HTERT RPE-1 (cell line): ENCODE results near the gene MLN.

Experiments used
- in situ Hi-C: fragments of 300-500 bp; cut with MboI; formaldehyde crosslinking; loops from 4 replicates; pipeline ENCODE4 v1.14.3; 2020; ENCODE audit warnings: low sequenced_read_pairs

MLN gene

DNA sequence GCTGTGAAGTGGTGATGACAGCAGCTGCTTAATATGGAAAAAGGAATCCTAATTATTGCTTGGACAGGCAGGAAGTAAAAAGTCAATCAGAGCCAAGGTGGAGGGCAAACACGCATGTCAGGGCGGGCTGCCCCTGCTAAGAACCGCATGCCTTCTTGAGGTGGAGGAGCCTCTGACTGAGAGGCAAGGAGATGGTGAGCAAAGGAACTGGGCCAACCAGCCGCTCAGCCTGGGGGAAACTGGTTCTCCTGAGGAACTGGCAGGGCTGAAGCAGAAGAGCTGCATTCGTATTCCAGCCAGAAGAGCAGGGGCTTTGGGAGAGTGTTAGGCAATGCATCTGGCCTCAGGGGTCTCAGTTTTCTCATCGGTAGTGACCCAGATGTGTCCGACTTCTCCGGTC is 13.1 kb upstream of the MLN start:
- in situ Hi-C loops: no loop called here

DNA sequence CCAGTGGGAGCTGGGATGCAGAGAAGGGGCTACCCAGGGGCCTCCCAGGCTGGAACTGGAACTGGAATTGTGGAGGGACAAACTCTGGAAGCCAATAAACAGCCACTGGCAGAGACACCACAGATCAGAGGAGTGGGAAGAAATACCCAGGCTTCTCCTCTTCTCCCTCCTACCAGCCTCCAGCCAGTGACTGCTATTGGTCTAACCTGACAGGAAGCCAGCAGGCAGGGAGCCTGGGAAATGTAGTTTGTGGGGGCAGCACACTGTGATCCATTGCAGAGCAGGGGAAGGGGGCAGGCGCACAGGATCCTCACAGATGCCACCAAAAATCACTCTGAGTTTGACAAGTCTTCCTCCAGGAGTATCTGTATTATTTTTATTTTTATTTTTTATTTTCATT is 12.1 kb upstream of the MLN start:
- in situ Hi-C loops: no loop called here

DNA sequence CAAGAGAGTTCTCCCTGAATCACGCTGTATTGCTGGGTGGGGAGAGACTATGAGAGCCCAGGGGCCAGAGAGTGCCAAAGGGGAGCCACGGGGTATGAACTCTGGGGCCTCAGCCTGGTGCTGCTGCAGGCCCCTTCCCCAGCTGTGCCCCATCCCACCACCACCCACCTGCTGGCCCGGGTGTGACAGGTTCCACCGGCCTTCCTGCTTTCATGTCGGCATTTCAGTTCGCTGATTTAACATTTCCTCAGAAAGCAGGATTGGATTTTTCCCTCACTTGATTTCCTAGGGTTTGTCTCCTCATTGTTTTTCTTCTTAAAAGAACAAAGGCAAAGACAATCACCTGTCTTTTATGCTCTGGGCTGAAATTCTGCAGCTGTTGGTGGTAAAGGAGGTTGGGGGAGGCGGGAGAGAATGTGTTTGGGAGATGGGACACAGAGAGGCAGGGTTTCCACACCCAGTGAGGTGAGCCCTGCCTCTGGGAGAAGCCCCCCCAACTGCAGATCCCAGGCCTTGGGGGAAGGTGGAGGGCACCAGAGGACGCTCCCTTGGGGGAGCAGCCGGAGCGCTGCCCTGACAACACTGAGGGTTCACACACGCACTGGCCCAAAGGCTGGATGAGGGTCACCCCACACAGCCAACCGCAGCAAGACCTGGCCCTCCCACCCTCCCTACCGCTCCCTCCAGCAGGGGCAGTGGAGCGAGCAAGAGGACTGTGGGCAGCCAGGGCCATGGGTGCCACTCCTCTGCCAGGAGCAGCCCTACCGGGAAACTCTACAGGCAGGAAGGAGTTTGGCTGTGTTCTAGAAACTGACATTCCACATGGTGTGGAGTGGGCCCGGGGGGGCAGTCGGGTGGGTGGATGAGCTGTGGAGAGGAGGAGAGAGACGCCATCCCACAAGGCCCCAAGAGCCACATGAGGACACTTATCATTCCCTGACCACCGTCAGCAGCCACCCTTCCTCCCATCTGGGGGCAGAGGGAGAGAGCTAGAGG is 10.5 kb upstream of the MLN start:
- in situ Hi-C loops: no loop called here

DNA sequence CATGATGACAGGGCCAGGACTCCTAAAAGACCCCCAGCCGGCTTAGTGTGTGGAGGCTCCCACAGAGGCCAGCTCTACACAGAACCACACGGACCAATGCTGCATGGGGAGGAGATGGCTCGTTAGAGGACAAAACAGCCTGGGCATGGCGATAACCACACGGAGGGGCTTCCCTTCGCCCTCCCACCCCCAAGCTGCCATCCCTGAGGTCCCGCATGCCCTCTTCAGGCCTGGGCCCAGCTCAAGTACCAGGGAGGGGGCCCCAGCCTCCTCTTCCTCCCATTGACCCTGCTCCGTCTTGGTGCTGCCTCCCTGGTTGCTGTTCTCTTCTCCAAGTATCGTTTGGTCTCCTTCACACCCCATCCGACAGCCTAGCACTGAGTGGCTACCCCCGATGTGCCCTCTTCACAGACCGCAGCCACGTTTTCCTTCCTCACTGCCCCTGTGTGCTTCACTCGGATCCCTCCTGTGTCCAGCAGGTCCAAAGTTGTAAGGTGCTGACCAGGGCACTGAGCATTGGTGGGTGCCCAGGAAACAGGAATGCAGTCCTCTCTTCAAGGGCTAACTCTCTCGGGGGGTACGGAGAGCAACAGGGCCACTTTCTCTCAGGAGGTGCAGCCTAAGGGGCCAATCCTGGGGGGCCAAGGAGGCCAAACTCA is 9.6 kb upstream of the MLN start:
- in situ Hi-C loops: no loop called here

DNA sequence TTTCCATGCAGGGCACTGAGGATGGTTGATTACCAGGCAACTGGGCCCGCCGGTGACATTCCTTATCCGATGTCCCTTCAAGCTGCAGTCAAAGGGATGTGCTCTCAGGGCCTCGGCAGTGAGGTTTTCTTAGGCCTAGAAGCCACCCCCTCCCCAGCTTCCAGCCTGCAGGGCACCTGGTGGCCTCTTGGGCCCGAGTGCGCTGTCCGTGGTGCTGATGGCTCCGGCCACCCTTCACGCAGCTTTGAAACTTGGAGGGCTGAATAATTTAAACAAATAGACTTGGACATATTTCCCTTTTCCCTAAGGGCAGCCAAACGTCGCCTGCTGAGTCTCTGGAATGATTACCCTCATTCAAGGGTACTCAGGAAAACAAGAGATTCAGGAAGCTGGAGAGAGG is 8.9 kb upstream of the MLN start:
- in situ Hi-C loops: no loop called here

DNA sequence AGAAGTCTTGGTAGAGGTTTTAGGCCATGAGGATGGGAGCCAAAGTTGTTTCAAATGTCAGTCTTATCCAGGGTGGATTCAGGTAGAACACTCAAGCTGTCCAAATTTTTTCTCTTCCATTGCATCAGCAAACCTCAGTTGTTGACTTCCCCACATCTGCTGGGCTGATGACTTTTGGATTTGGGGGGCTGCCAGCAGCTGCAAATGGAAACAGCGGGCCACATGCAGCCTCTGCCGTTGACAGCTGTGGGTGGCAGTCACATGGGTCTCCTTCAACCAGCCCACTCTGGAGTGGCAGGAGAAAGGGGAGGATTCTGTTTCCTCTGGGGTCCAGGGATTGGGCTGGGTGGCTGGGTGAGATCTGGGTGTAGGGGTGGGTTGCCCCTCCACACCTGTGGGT is 5.8 kb upstream of the MLN start:
- in situ Hi-C loops: no loop called here

DNA sequence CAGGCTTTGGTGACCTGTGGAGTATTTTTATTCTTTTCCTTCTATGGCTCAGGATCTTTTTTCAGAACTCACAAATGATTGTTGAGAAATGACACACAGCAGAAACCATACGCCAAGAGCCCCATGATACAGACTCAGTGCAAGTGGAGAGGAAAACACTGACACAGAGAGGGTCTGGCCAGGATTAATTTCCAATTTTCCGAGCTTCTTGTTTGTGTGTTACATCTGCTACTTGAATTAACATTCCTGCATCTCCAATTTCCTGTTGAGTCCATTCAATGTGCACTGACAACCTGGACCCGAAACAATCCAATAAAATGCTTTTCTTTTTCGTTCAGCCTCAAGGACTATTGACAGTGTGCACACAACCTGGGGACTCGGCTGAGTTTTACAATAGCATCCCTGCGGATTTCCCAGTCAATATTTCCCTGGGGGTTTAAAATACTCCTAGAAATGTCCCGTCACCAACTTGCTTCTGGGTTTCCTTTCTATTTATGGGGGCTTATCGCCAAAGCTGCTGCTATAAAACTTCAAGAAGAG is 4.9 kb upstream of the MLN start:
- in situ Hi-C loops: no loop called here

DNA sequence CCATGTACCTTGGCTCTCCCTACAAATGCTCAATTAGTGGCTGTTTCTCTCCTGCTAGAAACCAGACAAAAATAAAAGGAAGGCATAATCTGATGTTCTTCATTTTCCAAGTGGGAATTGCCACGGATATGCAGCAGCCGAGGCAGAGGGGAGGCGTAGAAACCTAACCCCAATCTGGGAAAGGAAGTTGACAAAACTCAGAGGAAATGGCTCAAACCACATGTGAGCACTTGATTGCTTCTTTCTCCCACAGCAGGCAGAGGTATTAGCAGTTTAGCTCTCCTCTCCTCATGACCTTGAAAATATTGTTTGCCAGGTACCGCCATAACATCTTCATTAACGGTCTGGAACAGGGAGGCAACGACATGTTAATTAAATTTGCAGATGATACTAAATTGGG is 3.8 kb upstream of the MLN start:
- in situ Hi-C loops: no loop called here

DNA sequence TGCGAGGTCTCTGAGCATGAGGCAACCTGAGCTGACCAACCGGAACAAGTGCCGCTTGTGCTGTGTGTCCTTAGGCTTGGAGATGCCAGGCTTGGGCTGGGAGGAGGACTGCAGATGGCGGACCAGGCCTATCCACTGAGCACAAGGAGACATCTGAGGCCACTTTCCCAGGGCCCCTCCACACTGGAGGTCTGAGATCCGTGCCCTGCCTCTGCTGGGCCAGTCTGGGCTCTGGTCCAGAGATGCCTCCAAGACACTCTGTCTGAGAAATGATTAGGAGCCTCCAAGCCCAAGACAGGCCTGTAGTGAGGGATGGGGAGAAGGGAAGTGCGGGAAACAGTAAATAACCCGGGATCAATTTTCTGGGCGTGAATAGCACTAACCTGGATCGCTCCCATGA is 3.0 kb upstream of the MLN start:
- in situ Hi-C loops: no loop called here

DNA sequence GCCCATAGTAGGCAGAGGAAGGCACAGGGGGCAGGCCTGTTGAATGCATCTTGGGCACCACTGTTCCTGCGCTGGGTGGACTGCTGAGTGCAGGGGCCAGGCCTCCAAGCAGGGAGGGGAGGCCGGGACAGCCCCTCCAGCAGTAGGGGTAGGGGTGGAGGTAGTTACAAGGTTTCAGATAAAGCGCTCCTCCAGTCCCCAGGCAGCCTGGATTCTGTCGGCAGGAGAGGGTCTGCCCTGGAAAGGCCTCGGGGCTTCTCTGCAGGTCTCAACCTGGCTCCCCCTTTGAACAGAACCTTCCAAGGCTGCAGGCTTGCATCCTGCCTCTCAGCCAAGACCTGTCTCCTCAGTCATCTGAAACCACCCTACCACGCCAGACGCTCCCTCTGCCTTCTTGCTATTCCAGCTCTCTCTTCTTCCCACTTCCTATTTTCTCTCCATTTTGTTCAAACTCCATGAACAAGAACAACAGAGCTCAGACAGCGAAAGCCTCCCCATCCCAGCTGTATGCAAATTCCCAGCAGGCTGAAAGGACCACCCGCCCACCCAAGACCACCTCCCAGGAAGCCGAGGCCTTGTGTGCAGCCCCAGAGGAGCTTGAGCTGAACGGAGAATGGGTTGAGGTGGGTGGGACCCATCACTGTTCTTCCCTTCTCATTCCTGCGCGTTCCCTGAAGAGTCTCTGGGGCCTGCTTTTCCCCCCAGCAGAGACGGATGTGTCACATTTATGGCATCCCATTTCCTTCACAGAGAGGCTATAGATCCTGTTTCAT is 1.4 kb downstream of the MLN start:
- in situ Hi-C loops: no loop called here

DNA sequence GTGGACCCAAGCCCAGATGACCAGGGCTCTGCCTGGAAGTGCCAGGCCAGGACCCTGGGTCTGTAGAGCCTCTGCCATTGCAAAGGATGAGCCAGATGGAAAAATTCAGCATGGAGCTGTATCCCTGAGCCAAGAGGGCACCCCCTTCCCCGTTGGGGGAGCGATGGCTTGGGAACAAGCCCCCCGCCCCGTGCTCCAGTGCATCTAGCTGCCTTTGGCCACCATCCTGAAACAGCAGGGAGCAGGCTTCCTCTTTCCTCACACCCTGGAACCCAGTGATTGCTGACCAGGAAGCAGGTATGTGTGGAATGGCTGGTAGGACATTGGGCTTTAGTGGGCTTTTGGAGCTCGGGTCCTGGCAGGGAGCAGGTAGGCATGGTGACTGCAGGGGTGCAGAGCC is 2.2 kb downstream of the MLN start:
- in situ Hi-C loops: no loop called here

DNA sequence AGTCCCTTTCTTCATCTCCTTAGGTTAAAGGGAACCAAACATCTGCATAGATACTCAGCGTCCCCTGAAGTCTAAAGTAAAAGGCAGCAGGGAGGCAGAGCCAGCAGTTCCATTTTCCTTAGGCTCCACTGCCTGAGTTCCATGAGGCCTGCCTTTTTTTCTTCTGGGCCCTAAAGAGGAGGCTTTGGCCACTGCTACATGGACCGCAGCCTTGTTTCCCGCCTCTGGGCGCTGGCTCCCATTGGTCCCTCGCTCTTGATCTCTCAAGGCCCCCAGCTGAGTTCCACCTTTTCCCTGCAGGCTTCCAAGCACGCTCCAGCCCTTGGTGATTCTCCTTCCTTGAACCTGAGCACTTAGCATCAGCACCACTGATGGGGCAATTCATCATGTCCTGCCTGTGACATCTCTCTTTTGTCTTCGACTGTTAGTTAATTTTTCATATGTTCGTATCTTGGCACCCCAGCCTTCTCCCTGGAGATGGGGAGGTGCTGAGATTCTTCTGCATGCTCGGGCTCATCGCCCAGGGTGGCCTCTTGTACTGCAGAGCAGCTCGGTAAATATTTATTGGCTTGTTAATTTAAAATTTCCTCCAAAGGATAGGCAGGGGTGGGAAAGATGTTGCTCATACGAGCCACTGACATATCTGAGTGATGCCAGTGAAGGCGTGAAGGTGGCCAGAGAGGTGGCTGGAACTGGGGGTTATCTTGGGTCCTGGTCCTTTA is 3.4 kb downstream of the MLN start:
- in situ Hi-C loops: no loop called here

DNA sequence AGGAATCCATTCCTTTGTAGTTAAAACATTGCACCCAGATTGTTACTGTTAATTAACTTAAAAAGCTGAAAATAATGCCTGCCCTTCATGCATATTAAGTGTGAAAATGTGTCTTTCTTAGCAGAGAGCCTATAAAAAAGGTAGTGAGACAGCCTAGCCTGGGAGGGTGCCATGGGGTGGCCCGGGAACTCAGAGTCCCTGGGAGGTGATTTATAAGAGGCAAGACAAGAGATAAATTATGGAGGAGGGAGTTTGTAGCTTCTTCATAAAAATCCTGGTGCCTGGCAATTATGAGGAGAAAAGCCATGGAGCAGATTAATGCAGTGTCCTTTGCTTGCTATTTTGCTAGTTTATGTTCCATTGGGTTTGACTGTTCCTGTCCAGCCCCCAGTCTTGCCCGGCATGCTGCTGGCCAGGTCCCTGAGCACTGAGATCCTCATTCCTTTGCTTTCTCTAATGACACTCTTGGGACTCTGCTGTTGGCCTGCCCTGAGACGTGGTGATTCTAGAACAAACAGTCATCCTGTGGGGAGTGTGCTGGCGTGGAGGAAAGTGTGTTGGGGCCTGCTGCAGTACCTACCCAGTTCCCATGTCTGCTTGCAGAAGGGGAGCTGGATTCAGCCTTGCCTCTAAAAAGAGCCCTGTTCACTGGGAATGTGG is 4.2 kb downstream of the MLN start:
- in situ Hi-C loops: no loop called here

DNA sequence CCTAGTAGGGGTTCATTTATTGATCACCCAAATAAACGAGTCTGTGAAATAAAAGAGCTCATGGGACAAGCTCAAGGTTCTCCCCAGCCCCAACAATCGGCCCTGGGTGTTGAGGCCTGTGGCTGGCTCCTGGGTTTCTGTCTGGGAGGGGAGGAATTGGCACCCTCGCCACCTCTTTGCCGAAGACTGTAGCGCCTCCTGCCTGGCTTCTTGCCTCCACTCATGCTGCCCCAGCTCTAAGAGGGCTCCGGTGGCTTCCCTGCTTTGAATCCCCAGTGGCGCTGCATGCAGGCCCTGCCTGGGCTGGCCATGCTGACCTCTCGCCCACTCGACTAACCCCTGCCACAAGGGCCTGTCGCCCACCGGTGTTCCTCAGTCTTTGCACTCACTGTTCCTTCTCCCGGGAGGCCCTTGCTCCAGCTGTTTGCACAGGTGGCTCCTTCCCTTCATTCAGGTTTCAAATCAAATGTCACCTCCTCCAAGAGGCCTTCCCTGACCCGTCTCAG is 5.4 kb downstream of the MLN start:
- in situ Hi-C loops: no loop called here

DNA sequence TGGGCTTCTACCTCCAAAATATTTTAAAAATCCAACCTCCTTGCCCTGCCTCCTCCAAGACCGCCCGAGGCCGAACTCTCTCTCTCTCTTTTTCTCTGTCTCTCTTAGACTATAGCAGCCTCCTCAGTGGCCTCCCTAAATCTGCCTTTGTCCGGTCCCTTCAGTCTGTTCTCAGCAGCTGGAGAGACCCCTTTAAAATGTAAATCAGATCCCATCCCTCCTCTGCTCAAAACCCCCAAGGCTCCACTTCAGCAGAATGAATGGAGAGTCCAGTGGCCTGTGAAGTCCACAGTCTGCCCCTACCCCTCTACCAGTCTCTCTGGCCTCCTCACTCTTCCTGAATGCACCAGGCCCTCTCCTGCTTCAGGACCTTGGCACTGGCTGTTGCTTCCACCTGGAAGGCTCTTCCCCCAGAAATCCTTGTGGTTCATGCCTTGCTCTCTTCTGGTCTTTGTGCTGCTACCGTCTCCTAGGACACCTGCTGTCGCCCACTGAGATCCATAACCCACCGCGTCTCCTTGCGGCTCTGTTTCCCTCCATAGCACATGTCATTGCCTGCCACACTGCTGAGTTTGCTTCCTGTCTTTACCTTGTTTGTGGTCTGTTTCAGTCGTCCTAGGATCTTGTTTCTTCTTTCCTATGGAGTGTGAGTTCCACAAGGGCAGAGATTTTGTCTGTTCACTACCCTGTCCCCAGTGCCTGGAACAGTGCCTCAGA is 6.0 kb downstream of the MLN start:
- in situ Hi-C loops: no loop called here

DNA sequence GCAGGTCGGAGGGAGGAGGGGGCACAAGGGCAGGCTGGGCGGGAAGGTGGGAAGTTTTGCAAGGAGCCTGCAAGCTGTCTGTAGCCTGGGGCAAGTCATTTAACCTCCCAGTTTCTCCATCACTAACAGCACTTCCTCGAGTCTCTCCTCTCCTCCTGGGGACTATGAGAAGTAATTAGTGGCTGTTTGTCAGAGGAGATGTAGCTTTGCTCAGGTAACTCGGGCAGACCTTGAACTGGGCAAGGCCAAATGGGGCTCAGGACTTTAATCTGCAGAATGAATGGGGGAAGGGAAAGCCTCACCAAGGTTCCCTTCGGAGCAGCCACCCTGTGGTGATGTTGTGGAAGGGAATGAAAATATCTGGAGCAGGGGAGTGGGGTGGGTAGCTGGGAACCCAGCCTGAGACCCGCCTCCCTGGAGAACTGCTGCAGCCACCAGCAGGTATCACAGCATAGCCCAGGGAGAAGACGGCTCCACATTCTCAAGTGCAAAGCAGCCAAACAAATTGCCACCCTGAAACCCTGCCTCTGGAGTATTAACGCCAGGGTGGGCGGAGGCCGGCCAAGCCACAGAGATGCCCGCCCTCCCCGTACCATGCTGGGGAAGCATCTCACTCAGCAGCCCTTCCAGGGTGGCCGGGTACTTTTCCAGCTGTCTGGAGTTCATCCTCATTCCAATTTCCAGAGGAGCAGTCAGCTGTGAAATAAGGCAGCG is 8.7 kb downstream of the MLN start:
- in situ Hi-C loops: no loop called here

DNA sequence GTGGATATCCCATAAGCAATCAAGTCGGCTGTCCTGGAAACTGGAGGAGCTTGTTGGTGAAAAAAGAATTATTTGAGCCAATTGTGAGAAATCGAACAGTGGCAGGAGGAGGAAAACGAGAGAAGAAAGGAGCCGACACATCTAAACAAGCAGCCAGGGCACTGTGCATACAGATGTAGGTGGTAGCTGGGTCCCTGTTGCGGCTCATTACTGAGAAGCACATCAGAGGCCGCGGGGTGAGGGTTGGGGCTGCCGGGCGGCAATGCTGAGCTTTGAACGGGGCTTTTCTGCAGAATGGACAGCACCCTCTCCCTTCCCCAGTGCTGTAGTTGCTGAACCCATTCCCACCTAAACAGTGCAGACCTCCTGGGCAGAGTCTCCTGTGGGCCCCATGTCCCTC is 10.8 kb downstream of the MLN start:
- in situ Hi-C loops: no loop called here

DNA sequence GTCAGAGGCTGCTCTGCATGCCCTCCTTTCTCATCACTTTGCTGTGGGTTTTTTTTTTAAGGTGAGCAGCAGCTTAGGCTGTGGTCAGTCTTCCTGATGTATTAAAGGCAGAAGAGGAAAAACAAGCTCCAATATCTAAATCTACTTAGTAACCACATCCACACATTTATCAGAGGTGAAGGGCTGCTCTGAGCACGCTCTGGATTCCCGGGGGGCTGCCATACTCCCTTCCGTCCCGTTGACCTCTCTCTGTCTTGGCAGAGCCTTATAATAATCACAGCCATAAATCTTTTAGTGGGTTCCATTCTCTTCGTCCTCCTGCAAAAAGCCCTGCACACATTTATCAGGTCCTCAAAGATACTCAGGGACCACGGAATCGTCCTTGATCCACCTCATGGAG is 12.2 kb downstream of the MLN start:
- in situ Hi-C loops: no loop called here

DNA sequence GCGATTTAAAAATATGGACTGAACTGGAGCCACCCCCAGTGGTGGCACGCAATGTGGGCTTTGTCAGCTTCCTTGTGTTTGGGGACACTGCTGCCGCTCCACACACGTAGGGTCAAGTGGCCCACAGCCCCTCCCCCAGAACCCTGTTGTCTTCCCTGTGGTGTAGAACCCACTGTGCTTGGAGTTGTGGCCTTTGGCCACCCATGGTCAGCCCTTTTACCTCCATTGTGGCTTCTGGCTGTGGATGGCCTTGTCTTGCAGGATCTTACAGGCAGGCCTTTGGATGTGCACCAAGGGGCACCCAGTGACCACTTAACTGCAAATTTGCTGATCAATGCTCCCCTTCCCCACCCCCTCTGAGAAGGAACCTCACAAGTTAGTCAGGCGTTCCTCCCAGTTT is 12.9 kb downstream of the MLN start:
- in situ Hi-C loops: no loop called here
